Measurements from ENCODE around the gene NUDT16L1.

The NUDT16L1 gene

DNA sequence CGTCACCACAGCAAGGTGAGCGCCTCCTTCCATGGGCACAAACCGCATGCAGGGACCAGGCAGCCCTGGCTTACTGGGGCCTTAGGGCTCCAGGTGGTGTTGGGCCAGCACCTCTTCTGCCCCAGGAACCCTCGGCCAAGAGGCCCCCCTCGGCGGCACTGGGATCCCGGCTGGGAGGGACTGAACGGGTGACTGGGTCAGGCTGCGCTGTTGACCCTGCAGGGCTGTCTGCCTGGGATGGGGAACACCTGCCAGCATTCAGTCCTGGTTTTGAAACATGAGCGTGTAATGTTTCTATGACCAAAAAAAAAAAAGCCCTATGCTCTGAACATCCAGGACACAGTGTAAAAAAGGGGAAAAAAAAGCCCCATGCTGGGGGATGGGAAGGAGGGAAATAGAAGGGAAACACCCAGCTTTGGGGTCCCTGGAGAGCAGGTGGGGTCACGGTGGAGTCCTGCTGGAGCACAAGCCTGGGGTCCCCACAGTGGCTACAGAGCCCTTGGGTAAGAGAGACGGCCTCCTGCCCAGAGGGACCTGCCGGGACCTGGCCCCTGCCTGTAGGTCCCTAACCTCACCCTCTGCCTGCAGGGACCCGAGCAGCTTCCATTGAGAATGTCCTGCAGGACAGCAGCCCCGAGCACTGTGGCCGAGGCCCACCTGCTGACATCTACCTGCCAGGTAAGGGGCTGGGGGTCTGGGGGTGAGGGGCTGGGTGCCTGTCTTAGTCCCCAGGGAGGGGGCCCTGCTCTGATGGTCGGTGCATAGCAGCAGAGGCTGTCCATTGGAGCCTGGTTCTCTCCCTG is 9.9 kb upstream of the NUDT16L1 start:
- Histone ChIP-seq H3K27ac (ENCODE audit: low read depth, low read length) (no peak overlapping the region), H3K4me1 (ENCODE audit: control insufficient read depth in 1 of 2, insufficient read depth in 2 of 2, low read length in 2 of 2) (peaks cover 17 to 22% of the 10 kb centered on the region in 2 donors), H3K9ac (ENCODE audit: low read depth in 1 of 2, low read length in 2 of 2) (no peak overlapping the region), H3K27me3 (ENCODE audit: control insufficient read depth in 1 of 2, insufficient read depth in 2 of 2, low read length in 2 of 2) (no peaks in the 10 kb centered on the region), H3K4me3 (ENCODE audit: low read depth in 1 of 2, low read length in 2 of 2) (no peak overlapping the region), H3K9me3 (ENCODE audit: control insufficient read depth in 1 of 2, low read length in 2 of 2) (no peaks in the 10 kb centered on the region), H3K36me3 (ENCODE audit: control insufficient read depth in 1 of 2, insufficient read depth in 2 of 2, low read length in 2 of 2) (peaks cover 33 to 65% of the 10 kb centered on the region in 2 donors)

DNA sequence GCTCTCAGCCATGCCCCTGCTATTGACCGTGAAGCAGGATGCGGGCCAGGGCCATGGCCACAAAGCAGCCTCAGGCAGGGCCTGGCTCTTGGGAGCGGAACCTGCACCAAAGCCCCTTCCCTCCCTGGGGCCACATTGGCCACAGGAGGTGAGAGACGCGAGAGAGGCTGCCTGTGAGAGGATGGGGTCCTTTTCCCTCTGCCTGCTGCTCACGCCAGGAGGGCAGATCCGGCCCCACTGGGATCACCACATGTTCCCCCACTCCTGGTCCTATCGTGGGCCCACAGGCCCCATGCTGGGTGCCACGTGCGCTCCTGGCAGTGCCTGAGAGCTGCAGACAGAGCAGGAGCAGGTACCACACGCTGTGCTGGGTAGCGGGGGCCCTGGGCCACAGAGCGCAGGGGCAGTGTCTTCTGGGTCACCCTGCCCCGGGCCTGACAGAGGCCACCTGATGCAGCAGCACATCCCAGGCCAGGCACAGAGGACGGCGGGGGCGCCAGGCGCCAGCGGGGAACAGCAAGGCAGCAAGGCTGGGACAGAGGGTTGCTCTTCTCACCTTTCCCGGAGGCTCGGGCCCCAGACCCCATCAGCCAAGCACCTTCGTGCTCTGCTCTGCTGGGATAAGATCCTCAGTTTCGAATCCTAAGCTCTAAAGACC is 9.2 kb upstream of the NUDT16L1 start:
- Histone ChIP-seq H3K36me3 (ENCODE audit: control insufficient read depth in 1 of 2, insufficient read depth in 2 of 2, low read length in 2 of 2) (peaks cover 33 to 72% of the 10 kb centered on the region in 2 donors), H3K4me3 (ENCODE audit: low read depth in 1 of 2, low read length in 2 of 2) (no peak overlapping the region), H3K27ac (ENCODE audit: low read depth, low read length) (no peak overlapping the region), H3K27me3 (ENCODE audit: control insufficient read depth in 1 of 2, insufficient read depth in 2 of 2, low read length in 2 of 2) (no peaks in the 10 kb centered on the region), H3K4me1 (ENCODE audit: control insufficient read depth in 1 of 2, insufficient read depth in 2 of 2, low read length in 2 of 2) (peaks cover 9 to 18% of the 10 kb centered on the region in 2 donors), H3K9ac (ENCODE audit: low read depth in 1 of 2, low read length in 2 of 2) (no peak overlapping the region), H3K9me3 (ENCODE audit: control insufficient read depth in 1 of 2, low read length in 2 of 2) (no peaks in the 10 kb centered on the region)

DNA sequence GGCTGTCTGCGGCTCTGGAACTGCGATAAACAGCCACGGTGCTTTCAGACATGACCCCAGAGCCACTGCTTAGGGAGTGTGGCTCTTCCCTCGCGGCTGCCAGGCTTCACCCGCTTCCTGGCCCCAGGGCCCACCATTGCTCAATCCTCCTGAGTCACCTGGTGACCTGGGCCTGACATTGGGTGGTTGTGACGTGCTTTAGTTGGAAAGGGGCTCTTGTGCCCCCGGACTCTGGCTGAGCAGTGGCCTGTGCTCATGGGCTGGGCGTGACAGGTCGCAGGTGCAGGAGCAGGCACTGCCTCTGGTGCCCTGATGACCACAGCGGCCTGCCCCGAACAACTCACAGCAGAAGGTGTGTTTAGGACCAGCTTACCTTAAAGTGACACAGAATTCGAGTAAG is 8.6 kb upstream of the NUDT16L1 start:
- peaks cover 8 to 14% of the 10 kb centered on the region in 2 donors for H3K4me1 ChIP-seq (ENCODE audit: control insufficient read depth in 1 of 2, insufficient read depth in 2 of 2, low read length in 2 of 2)
- H3K27me3 ChIP-seq (ENCODE audit: control insufficient read depth in 1 of 2, insufficient read depth in 2 of 2, low read length in 2 of 2), result no peaks in the 10 kb centered on the region
- no peaks in the 10 kb centered on the region for H3K9me3 ChIP-seq (ENCODE audit: control insufficient read depth in 1 of 2, low read length in 2 of 2)
- H3K9ac ChIP-seq (ENCODE audit: low read depth in 1 of 2, low read length in 2 of 2), result no peak overlapping the region
- no peak overlapping the region for H3K4me3 ChIP-seq (ENCODE audit: low read depth in 1 of 2, low read length in 2 of 2)
- H3K36me3 ChIP-seq (ENCODE audit: control insufficient read depth in 1 of 2, insufficient read depth in 2 of 2, low read length in 2 of 2), result peaks cover 33 to 74% of the 10 kb centered on the region in 2 donors
- H3K27ac ChIP-seq (ENCODE audit: low read depth, low read length), result no peak overlapping the region

DNA sequence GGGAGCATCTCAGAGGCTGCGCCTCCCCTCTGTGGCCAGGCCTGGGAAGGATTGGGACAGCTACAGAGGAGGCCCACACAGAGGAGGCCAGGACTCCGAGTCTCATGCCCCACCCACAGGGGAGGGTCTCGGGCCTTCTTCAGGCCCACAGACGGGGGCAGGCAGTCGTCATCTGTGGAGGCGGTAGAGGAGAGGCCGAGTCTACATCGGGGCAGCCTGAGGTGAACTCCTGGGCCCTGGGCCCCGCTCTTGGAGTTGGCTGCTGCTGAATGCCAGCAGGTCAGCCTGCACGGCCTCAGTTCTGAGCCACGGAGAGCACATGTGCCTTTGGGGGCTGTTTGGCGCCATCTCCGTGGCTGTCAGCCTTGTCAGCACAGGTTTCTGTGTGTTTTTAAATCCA is 8.1 kb upstream of the NUDT16L1 start:
- Histone ChIP-seq H3K9ac (ENCODE audit: low read depth in 1 of 2, low read length in 2 of 2) (no peak overlapping the region), H3K4me1 (ENCODE audit: control insufficient read depth in 1 of 2, insufficient read depth in 2 of 2, low read length in 2 of 2) (peaks cover 8 to 11% of the 10 kb centered on the region in 2 donors), H3K4me3 (ENCODE audit: low read depth in 1 of 2, low read length in 2 of 2) (no peak overlapping the region), H3K36me3 (ENCODE audit: control insufficient read depth in 1 of 2, insufficient read depth in 2 of 2, low read length in 2 of 2) (peaks cover 33 to 78% of the 10 kb centered on the region in 2 donors), H3K27me3 (ENCODE audit: control insufficient read depth in 1 of 2, insufficient read depth in 2 of 2, low read length in 2 of 2) (no peaks in the 10 kb centered on the region), H3K27ac (ENCODE audit: low read depth, low read length) (no peak overlapping the region), H3K9me3 (ENCODE audit: control insufficient read depth in 1 of 2, low read length in 2 of 2) (no peaks in the 10 kb centered on the region)

DNA sequence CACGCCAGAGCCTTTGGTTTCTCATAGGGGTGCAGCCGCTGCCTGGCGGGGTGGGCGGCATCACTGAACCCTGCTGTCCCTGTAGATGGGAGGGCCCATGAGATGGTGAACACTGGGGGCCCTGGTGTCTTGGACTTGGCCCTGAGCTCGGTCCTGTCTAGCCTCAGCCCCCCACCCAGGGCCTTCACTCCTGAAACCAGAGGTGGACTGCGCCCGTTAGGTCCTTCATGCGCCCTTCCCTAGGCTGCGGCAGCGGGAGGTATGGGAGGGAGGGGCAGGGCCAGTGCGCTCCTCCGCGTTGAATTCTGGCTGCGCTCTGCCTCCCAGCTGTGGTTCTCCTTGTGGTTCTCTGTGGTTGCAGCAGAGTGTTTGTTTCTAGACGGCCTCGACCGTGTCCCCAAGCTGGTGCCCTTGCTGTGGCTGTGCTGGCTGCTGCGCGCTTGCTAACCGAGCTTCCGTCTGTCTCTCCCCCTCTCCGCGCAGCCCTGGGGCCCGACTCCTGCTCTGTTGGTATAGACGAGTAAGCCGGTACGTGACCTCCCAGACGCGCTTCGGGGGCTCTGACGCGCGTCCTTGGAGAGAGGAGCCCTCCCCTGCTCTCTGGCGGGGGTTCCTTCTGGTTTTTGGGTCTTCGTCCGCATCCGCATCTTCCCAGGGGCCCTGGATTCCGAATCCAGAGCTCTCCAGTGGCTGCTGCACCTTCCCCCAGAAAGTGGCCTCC is 7.4 kb upstream of the NUDT16L1 start:
- no peaks in the 10 kb centered on the region for H3K27me3 ChIP-seq (ENCODE audit: control insufficient read depth in 1 of 2, insufficient read depth in 2 of 2, low read length in 2 of 2)
- H3K27ac ChIP-seq (ENCODE audit: low read depth, low read length), result no peak overlapping the region
- no peaks in the 10 kb centered on the region for H3K9me3 ChIP-seq (ENCODE audit: control insufficient read depth in 1 of 2, low read length in 2 of 2)
- no peak overlapping the region for H3K4me3 ChIP-seq (ENCODE audit: low read depth in 1 of 2, low read length in 2 of 2)
- H3K9ac ChIP-seq (ENCODE audit: low read depth in 1 of 2, low read length in 2 of 2), result no peak overlapping the region
- peaks cover 1 to 4% of the 10 kb centered on the region in 2 donors for H3K4me1 ChIP-seq (ENCODE audit: control insufficient read depth in 1 of 2, insufficient read depth in 2 of 2, low read length in 2 of 2)
- peaks cover 33 to 81% of the 10 kb centered on the region in 2 donors for H3K36me3 ChIP-seq (ENCODE audit: control insufficient read depth in 1 of 2, insufficient read depth in 2 of 2, low read length in 2 of 2)

DNA sequence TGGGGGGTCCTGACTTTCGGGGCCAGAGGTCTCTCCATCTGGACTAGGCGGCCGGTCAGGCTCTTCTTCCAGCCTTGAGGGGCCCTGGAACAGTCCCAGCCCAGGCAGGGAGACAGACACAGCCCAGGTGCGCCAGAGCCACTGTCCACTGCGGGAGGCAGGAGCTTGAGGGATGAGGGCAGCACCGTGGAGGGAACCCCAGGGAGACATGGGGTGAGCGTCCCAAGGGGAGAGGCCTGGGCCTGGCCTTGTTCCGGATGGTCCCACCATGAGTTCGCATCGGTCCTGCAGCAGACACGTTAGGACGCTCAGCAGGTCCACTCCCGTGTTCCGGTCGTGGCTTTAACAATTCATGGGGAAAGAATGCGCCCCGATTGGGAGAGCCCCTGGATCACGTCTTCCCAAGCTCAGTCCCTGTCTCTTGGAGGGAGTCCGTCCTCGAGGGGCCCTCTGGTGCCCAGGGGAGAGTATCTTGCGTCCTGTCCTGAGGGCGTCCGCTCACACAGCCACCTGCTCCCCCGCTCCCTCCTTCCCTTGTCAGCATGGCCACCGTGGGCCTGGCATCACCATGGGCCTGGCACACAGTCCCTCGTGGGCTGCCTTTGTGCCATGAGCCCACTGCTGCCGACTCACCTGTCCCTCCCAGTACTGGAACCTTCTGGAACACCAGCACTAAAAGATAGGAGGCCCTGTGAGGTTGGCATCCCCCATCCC is 6.7 kb upstream of the NUDT16L1 start:
- Histone ChIP-seq H3K27ac (ENCODE audit: low read depth, low read length) (no peak overlapping the region), H3K9ac (ENCODE audit: low read depth in 1 of 2, low read length in 2 of 2) (no peak overlapping the region), H3K9me3 (ENCODE audit: control insufficient read depth in 1 of 2, low read length in 2 of 2) (no peaks in the 10 kb centered on the region), H3K4me3 (ENCODE audit: low read depth in 1 of 2, low read length in 2 of 2) (no peak overlapping the region), H3K27me3 (ENCODE audit: control insufficient read depth in 1 of 2, insufficient read depth in 2 of 2, low read length in 2 of 2) (no peaks in the 10 kb centered on the region), H3K4me1 (ENCODE audit: control insufficient read depth in 1 of 2, insufficient read depth in 2 of 2, low read length in 2 of 2) (no peaks in the 10 kb centered on the region), H3K36me3 (ENCODE audit: control insufficient read depth in 1 of 2, insufficient read depth in 2 of 2, low read length in 2 of 2) (peaks cover 29 to 77% of the 10 kb centered on the region in 2 donors)

DNA sequence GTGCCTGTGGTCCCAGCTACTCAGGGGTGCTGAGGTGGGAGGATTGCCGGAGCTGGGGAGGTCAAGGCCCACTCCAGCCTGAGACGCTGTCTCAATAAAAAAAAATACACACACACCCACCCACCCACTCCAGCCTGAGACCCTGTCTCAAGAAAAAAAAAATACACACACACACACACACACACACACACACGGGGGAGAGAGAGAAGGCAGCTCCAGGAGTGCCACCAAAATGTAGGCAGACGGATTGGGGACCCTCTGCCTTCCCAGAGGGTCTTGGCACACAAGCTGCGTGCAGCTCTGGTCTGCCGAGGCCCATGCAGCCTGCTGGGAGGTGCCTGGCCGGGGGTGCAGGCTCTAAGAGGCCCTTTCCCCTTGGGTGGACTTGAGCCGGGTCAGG is 5.9 kb upstream of the NUDT16L1 start:
- H3K27ac ChIP-seq (ENCODE audit: low read depth, low read length), result no peak overlapping the region
- H3K36me3 ChIP-seq (ENCODE audit: control insufficient read depth in 1 of 2, insufficient read depth in 2 of 2, low read length in 2 of 2), result peaks cover 28 to 69% of the 10 kb centered on the region in 2 donors
- H3K27me3 ChIP-seq (ENCODE audit: control insufficient read depth in 1 of 2, insufficient read depth in 2 of 2, low read length in 2 of 2), result no peaks in the 10 kb centered on the region
- H3K9ac ChIP-seq (ENCODE audit: low read depth in 1 of 2, low read length in 2 of 2), result no peak overlapping the region
- no peak overlapping the region for H3K4me3 ChIP-seq (ENCODE audit: low read depth in 1 of 2, low read length in 2 of 2)
- H3K4me1 ChIP-seq (ENCODE audit: control insufficient read depth in 1 of 2, insufficient read depth in 2 of 2, low read length in 2 of 2), result peaks cover 3 to 4% of the 10 kb centered on the region in 2 donors
- no peaks in the 10 kb centered on the region for H3K9me3 ChIP-seq (ENCODE audit: control insufficient read depth in 1 of 2, low read length in 2 of 2)

DNA sequence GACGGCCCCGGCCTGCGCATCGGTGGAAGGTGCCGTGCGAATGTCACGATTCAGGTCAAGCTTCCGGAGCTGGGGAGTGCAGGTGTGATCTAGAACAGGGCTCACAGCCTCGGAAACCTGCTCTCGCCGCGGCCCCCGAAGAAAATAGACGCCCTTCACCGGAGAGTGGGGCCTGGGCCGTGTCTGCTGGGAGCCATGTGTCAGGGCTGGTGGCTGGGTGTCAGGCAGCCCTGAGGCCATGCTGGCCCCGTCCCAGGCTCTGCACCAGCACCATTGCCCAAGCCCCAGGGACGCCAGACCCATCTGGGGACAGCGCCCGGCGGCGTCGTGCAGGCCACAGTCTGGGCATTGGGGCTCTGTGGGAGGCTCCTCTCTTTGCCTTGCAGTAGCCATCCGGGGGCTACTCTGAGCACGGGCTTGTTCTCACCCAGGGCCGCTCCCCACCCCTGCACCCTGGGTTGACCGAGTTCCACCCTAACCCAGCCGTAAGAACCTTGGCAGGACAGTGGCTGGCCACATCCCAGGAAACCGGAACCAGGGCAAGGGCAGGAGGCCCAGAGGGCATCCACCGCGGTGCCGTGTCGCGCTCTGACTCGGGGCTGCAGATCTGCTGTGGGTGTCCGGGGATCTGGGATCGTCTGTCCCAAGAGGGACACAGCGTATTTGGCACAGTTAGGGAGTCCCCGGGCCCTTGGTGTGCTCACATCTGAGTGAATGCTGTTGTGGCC is 5.3 kb upstream of the NUDT16L1 start:
- Histone ChIP-seq H3K36me3 (ENCODE audit: control insufficient read depth in 1 of 2, insufficient read depth in 2 of 2, low read length in 2 of 2) (peaks cover 27 to 63% of the 10 kb centered on the region in 2 donors), H3K9me3 (ENCODE audit: control insufficient read depth in 1 of 2, low read length in 2 of 2) (no peaks in the 10 kb centered on the region), H3K9ac (ENCODE audit: low read depth in 1 of 2, low read length in 2 of 2) (no peak overlapping the region), H3K4me3 (ENCODE audit: low read depth in 1 of 2, low read length in 2 of 2) (no peak overlapping the region), H3K27ac (ENCODE audit: low read depth, low read length) (no peak overlapping the region), H3K27me3 (ENCODE audit: control insufficient read depth in 1 of 2, insufficient read depth in 2 of 2, low read length in 2 of 2) (no peaks in the 10 kb centered on the region), H3K4me1 (ENCODE audit: control insufficient read depth in 1 of 2, insufficient read depth in 2 of 2, low read length in 2 of 2) (peaks cover 10 to 11% of the 10 kb centered on the region in 2 donors)

DNA sequence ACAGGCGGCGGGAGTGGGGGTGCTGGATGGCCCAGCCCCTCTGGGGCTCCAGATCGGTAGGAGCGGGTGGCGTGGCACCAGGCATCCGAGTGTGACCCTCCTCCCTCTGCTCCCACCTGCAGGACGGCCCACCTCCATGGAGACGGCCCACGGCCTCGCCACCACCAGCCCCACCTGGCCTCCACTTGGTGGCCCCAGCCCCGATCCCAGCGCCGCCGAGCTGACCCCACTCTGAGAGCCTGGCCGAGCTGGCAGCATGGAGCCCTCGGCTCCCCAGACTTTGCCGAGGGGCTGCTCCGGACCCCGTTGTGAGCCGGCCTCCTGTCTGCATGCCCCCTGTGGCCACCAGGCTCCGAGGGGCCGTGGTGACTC is 4.7 kb upstream of the NUDT16L1 start:
- no peak overlapping the region for H3K9ac ChIP-seq (ENCODE audit: low read depth in 1 of 2, low read length in 2 of 2)
- H3K4me1 ChIP-seq (ENCODE audit: control insufficient read depth in 1 of 2, insufficient read depth in 2 of 2, low read length in 2 of 2), result peaks cover 10 to 12% of the 10 kb centered on the region in 2 donors
- peaks cover 22 to 61% of the 10 kb centered on the region in 2 donors for H3K36me3 ChIP-seq (ENCODE audit: control insufficient read depth in 1 of 2, insufficient read depth in 2 of 2, low read length in 2 of 2)
- H3K9me3 ChIP-seq (ENCODE audit: control insufficient read depth in 1 of 2, low read length in 2 of 2), result no peaks in the 10 kb centered on the region
- no peaks in the 10 kb centered on the region for H3K27me3 ChIP-seq (ENCODE audit: control insufficient read depth in 1 of 2, insufficient read depth in 2 of 2, low read length in 2 of 2)
- no peak overlapping the region for H3K27ac ChIP-seq (ENCODE audit: low read depth, low read length)
- no peak overlapping the region for H3K4me3 ChIP-seq (ENCODE audit: low read depth in 1 of 2, low read length in 2 of 2)
